HFFc6 (cell line): ENCODE results near the gene NCK1. TPM values are rescaled to one million over a fixed set of nuclear protein-coding genes. Genes with fewer than 3 reads are reported as not detected.

ENCODE experiments used
- DNase-seq: peaks from one replicate; pipeline ENCODE4 v3.0.0-alpha.2; 2018
- H3K27ac Mint-ChIP-seq: 2 replicates; pipeline ENCODE4 v1.8.0; 2020; ENCODE audit warnings: mild to moderate bottlenecking, mixed read lengths
- H3K27me3 Mint-ChIP-seq: 2 replicates; pipeline ENCODE4 v1.8.0; 2021; ENCODE audit warnings: mild to moderate bottlenecking, moderate library complexity, mixed read lengths; ENCODE audit not compliant: insufficient read depth
- H3K36me3 Mint-ChIP-seq: 2 replicates; pipeline ENCODE4 v1.8.0; 2021; ENCODE audit warnings: low read depth, mixed read lengths
- H3K4me1 Mint-ChIP-seq: 2 replicates; pipeline ENCODE4 v1.8.0; 2020; ENCODE audit warnings: low read depth, mixed read lengths
- H3K4me3 Mint-ChIP-seq: 2 replicates; pipeline ENCODE4 v1.8.0; 2020; ENCODE audit warnings: mild to moderate bottlenecking, moderate library complexity, mixed read lengths
- H3K9me3 Mint-ChIP-seq: 2 replicates; pipeline ENCODE4 v1.8.0; 2020; ENCODE audit warnings: mild to moderate bottlenecking, mixed read lengths
- CTCF ChIP-seq: fragments of 200-600 bp; sonication (generic); IDR thresholded peaks from 2 replicates; pipeline ENCODE4 v1.5.0; 2021; ENCODE audit warnings: antibody characterized with exemption, mild to moderate bottlenecking
- total RNA-seq, 6 experiments: library from RNA; stranded (reverse); fragmentation: NEBNext Ultra II Directional; extraction: Animal tissue kit (Norgen Biotek cat#: 25700); gene quantifications; 2 replicates in 1 of 6; 3 replicates in 5 of 6; pipeline ENCODE4 v1.2.3, GENCODE V29; 2021

The NCK1 gene
- total RNA-seq, 6 experiments from 2014 or later, result 37.3 to 48.3 (median 40.8) TPM

- DNase-seq, result no peak
- Mint-ChIP-seq H3K27me3 (peaks cover 2% of the 10 kb centered on the region; the same call in 1 of the 2 replicates), H3K9me3 (peaks cover 28% of the 10 kb centered on the region), H3K36me3 (peaks cover 36% of the 10 kb centered on the region), H3K4me3 (no peak overlapping the region), H3K4me1 (peaks cover 48% of the 10 kb centered on the region), H3K27ac (no peak overlapping the region)
- TF ChIP-seq CTCF, result no peak
Observed at GRCh38 chr3:136906725-136907124, 44.7 kb downstream of the NCK1 start.

GRCh38 chr3:136908297-136908696, 46.3 kb downstream of the NCK1 start:
- no peak for TF ChIP-seq CTCF
- H3K9me3 Mint-ChIP-seq, result peaks cover 24% of the 10 kb centered on the region
- peaks cover 2% of the 10 kb centered on the region; the same call in 1 of the 2 replicates for H3K27me3 Mint-ChIP-seq
- no peak overlapping the region for H3K27ac Mint-ChIP-seq
- no peak overlapping the region for H3K4me3 Mint-ChIP-seq
- peaks cover 37% of the 10 kb centered on the region for H3K36me3 Mint-ChIP-seq
- no peak for DNase-seq
- peaks cover 39% of the 10 kb centered on the region for H3K4me1 Mint-ChIP-seq

GRCh38 chr3:136909187-136909586, 47.2 kb downstream of the NCK1 start:
- H3K36me3 Mint-ChIP-seq, result peaks cover 31% of the 10 kb centered on the region
- H3K4me1 Mint-ChIP-seq, result peaks cover 41% of the 10 kb centered on the region
- no peak overlapping the region for H3K4me3 Mint-ChIP-seq
- H3K9me3 Mint-ChIP-seq, result peaks cover 17% of the 10 kb centered on the region
- H3K27ac Mint-ChIP-seq, result no peak overlapping the region; the same call in 1 of the 2 replicates
- no peak for TF ChIP-seq CTCF
- DNase-seq, result no peak
- H3K27me3 Mint-ChIP-seq, result no peaks in the 10 kb centered on the region; the same call in 1 of the 2 replicates

- TF ChIP-seq CTCF, result no peak
- H3K27ac Mint-ChIP-seq, result no peak overlapping the region
- H3K36me3 Mint-ChIP-seq, result peaks cover 33% of the 10 kb centered on the region
- DNase-seq, result no peak
- H3K4me1 Mint-ChIP-seq, result peaks cover 53% of the 10 kb centered on the region
- 0 out of 2 replicates have a peak, but pooled peaks cover 3% of the 10 kb centered on the region for H3K9me3 Mint-ChIP-seq
- no peak overlapping the region for H3K4me3 Mint-ChIP-seq
- H3K27me3 Mint-ChIP-seq, result no peaks in the 10 kb centered on the region
Observed at GRCh38 chr3:136910697-136911096, 48.7 kb downstream of the NCK1 start.

- Mint-ChIP-seq H3K36me3 (peaks cover 29% of the 10 kb centered on the region), H3K27me3 (no peaks in the 10 kb centered on the region)
Observed at GRCh38 chr3:136913168-136913567, 51.2 kb downstream of the NCK1 start.

More at GRCh38 chr3:136913168-136913567, 51.2 kb downstream of the NCK1 start:
- DNase-seq, result no peak
- Mint-ChIP-seq H3K9me3 (no peaks in the 10 kb centered on the region), H3K27ac (no peak overlapping the region), H3K4me3 (no peak overlapping the region), H3K4me1 (peaks cover 60% of the 10 kb centered on the region)
- no peak for TF ChIP-seq CTCF
